ENCODE data around the gene CDK6. TPM values are rescaled to one million over a fixed set of nuclear protein-coding genes. Genes with fewer than 3 reads are reported as not detected.

The CDK6 gene
- total RNA-seq, 2 experiments from 2014 or later = 130 to 138 TPM

- POLR2A ChIA-PET = interaction anchor here (0.6 to 2.3 kb wide), 13 partner anchors 10 to 220 kb away, joined by 3 to 14 read pairs (median 5); partner anchors contain the start of gene FAM133B
Observed at GRCh38 chr7:92809760-92810573, 26.4 kb downstream of the CDK6 start.

GRCh38 chr7:92809397-92809759 is 27.0 kb downstream of the CDK6 start:
- TF ChIP-seq CTCF (IDR thresholded peaks at IDR 0.05) = no peak
- Mint-ChIP-seq H3K36me3 (ENCODE audit: low read depth) (peaks cover 41% of the 10 kb centered on the region), H3K27me3 (no peaks in the 10 kb centered on the region), H3K4me3 (peak overlapping the region; percentile 38), H3K4me1 (ENCODE audit: low read depth) (peaks cover 68% of the 10 kb centered on the region), H3K27ac (peak overlapping the region; percentile 92), H3K9me3 (no peaks in the 10 kb centered on the region)
- intact Hi-C loops (cut with micrococcal nuclease) = no loop called here
- no peak for ATAC-seq
- ChIA-PET POLR2A (interaction anchor here (0.6 to 2.3 kb wide), 12 partner anchors 9 to 220 kb away, joined by 3 to 14 read pairs (median 5); partner anchors contain the start of gene FAM133B), CTCF (interaction anchor here (1.2 to 6.3 kb wide), 4 partner anchors 10 to 188 kb away, joined by 3 to 40 read pairs (median 8); no protein-coding TSS in a partner anchor)
- no peak for DNase-seq

More at GRCh38 chr7:92809760-92810573, 26.4 kb downstream of the CDK6 start:
- Mint-ChIP-seq H3K4me3 (peak overlapping the region; percentile 38), H3K36me3 (ENCODE audit: low read depth) (peaks cover 38% of the 10 kb centered on the region), H3K9me3 (no peaks in the 10 kb centered on the region), H3K4me1 (ENCODE audit: low read depth) (peaks cover 71% of the 10 kb centered on the region), H3K27ac (peak overlapping the region; percentile 92), H3K27me3 (no peaks in the 10 kb centered on the region)
- peak; percentile 81 for DNase-seq
- no peak for TF ChIP-seq CTCF (IDR thresholded peaks at IDR 0.05)
- intact Hi-C loops (cut with micrococcal nuclease) = loop anchor here (1.0 to 5.0 kb wide), 2 partner anchors 43 to 79 kb away; no protein-coding TSS in a partner anchor
- CTCF ChIA-PET = interaction anchor here (0.9 to 6.3 kb wide), 3 partner anchors 11 to 189 kb away, joined by 3 to 40 read pairs (median 13); no protein-coding TSS in a partner anchor
- ATAC-seq = peak; percentile 64

- Mint-ChIP-seq H3K36me3 (ENCODE audit: low read depth) (peaks cover 41% of the 10 kb centered on the region), H3K4me3 (no peak overlapping the region), H3K9me3 (no peaks in the 10 kb centered on the region), H3K4me1 (ENCODE audit: low read depth) (peaks cover 62% of the 10 kb centered on the region), H3K27me3 (no peaks in the 10 kb centered on the region), H3K27ac (peak overlapping the region; percentile 55)
- intact Hi-C loops (cut with micrococcal nuclease) = no loop called here
- DNase-seq = no peak
- ChIA-PET CTCF (interaction anchor here (1.2 to 6.3 kb wide), 4 partner anchors 9 to 188 kb away, joined by 3 to 40 read pairs (median 8); no protein-coding TSS in a partner anchor), POLR2A (interaction anchor here (1.9 kb wide), 2 partner anchors 9 to 91 kb away, joined by 5 to 6 read pairs; no protein-coding TSS in a partner anchor)
- no peak for TF ChIP-seq CTCF (IDR thresholded peaks at IDR 0.05)
- ATAC-seq = no peak
Observed at GRCh38 chr7:92808635-92809034, 27.7 kb downstream of the CDK6 start.

GRCh38 chr7:92808006-92808405 is 28.4 kb downstream of the CDK6 start:
- Mint-ChIP-seq H3K9me3 (no peaks in the 10 kb centered on the region), H3K27ac (peak overlapping the region; percentile 27), H3K4me1 (ENCODE audit: low read depth) (peaks cover 60% of the 10 kb centered on the region), H3K36me3 (ENCODE audit: low read depth) (peaks cover 46% of the 10 kb centered on the region), H3K4me3 (no peak overlapping the region), H3K27me3 (no peaks in the 10 kb centered on the region)
- DNase-seq = no peak
- intact Hi-C loops (cut with micrococcal nuclease) = no loop called here
- POLR2A ChIA-PET = no interaction called here
- CTCF ChIA-PET = interaction anchor here (1.8 to 3.3 kb wide), 2 partner anchors 8 to 187 kb away, joined by 4 to 13 read pairs; no protein-coding TSS in a partner anchor
- TF ChIP-seq CTCF (IDR thresholded peaks at IDR 0.05) = no peak
- no peak for ATAC-seq

- no peak for DNase-seq
- Mint-ChIP-seq H3K27ac (no peak overlapping the region), H3K36me3 (ENCODE audit: low read depth) (peaks cover 50% of the 10 kb centered on the region), H3K4me1 (ENCODE audit: low read depth) (peaks cover 53% of the 10 kb centered on the region), H3K27me3 (no peaks in the 10 kb centered on the region), H3K9me3 (no peaks in the 10 kb centered on the region), H3K4me3 (no peak overlapping the region)
- ChIA-PET POLR2A (no interaction called here), CTCF (no interaction called here)
- TF ChIP-seq CTCF (IDR thresholded peaks at IDR 0.05) = no peak
- intact Hi-C loops (cut with micrococcal nuclease) = no loop called here
- no peak for ATAC-seq
Observed at GRCh38 chr7:92806496-92806895, 29.9 kb downstream of the CDK6 start.

Measured in activated CD8-positive, alpha-beta T cell treated with anti-CD3 and anti-CD28 coated beads for 36 hours (primary cell).